GM12878 (cell line): ENCODE data around the gene PXMP4. TPM values are rescaled to one million over a fixed set of nuclear protein-coding genes. Genes with fewer than 3 reads are reported as not detected.

ENCODE experiments used
- ATAC-seq: fragments of 200-7000 bp; cut with Tn5 transposase; 3 replicates; pipeline ENCODE4 v1.9.1; 2020; ENCODE audit warnings: mild to moderate bottlenecking, moderate library complexity
- BruUV-seq: library from RNA; stranded (reverse); fragments of 400-500 nt; replicated peaks from 2 replicates; lab custom pipeline; 2021; lab: Mats Ljungman, UMichigan
- CTCF ChIA-PET: fragments of 300-600 bp; sonication (Branson Sonifier 250); formaldehyde crosslinking; extraction: SDS; loops from one replicate; lab custom pipeline; 2021; ENCODE audit warnings: inconsistent platforms; lab: Yijun Ruan, JAX
- POLR2A ChIA-PET: fragments of 350-600 bp; formaldehyde crosslinking; extraction: SDS; loops from one replicate; lab custom pipeline; 2021; ENCODE audit warnings: inconsistent platforms; lab: Charles Lee
- RAD21 ChIA-PET: fragments of 300-600 bp; sonication (Branson Sonifier 250); formaldehyde crosslinking; loops from one replicate; lab custom pipeline; 2023; ENCODE audit warnings: antibody characterized with exemption; ENCODE audit not compliant: unreplicated experiment; lab: Charles Lee
- SMC1A ChIA-PET: fragments of 300-600 bp; sonication (Branson Sonifier 250); formaldehyde crosslinking; loops from one replicate; lab custom pipeline; 2023; ENCODE audit not compliant: unreplicated experiment, uncharacterized antibody; lab: Charles Lee
- DNase-seq: peaks from one replicate; pipeline ENCODE4 v3.0.0-alpha.2; 2011; ENCODE audit warnings: low read depth, low spot score
- FAIRE-seq: peaks from 3 replicates; lab custom pipeline; 2011; peaks lifted over from hg19 to GRCh38; lab: Jason Lieb, UNC
- H2AFZ ChIP-seq: 2 replicates; pipeline ENCODE4 v1.6.0; 2011; ENCODE audit warnings: low read depth, low read length, control low read depth; ENCODE audit not compliant: control insufficient read depth
- H3K27ac ChIP-seq: 2 replicates; pipeline ENCODE4 v1.5.1; 2011; ENCODE audit warnings: control low read depth; ENCODE audit not compliant: control insufficient read depth, insufficient read depth
- H3K27me3 ChIP-seq, 2 experiments: replicated peaks in 1 of 2; 2 replicates each; pipeline versions ENCODE4 v1.6.0 to v1.6.1; 2011; ENCODE audit warnings: low read length in 1 of 2; ENCODE audit not compliant: control insufficient read depth in 2 of 2, insufficient read depth in 2 of 2
- H3K36me3 ChIP-seq, 2 experiments: 2 replicates each; pipeline ENCODE4 v1.5.1; 2011; ENCODE audit warnings: low read length in 1 of 2; ENCODE audit not compliant: control insufficient read depth in 2 of 2, insufficient read depth in 2 of 2
- H3K4me1 ChIP-seq: 2 replicates; pipeline ENCODE4 v1.6.1; 2011; ENCODE audit warnings: mild to moderate bottlenecking, low read length, moderate library complexity, mixed read lengths; ENCODE audit not compliant: control insufficient read depth, insufficient read depth
- H3K4me2 ChIP-seq: 2 replicates; pipeline ENCODE4 v1.6.0; 2011; ENCODE audit warnings: control low read depth; ENCODE audit not compliant: control insufficient read depth, insufficient read depth
- H3K4me3 ChIP-seq: fragments of 200-600 bp; sonication (generic); 2 replicates; pipeline ENCODE4 v1.5.1; 2016
- H3K79me2 ChIP-seq: 2 replicates; pipeline ENCODE4 v1.6.0; 2011; ENCODE audit warnings: low read length; ENCODE audit not compliant: control insufficient read depth, insufficient read depth
- H3K9ac ChIP-seq: 2 replicates; pipeline ENCODE4 v1.8.0; 2011; ENCODE audit warnings: low read length, control low read depth, mixed read lengths; ENCODE audit not compliant: control insufficient read depth, insufficient read depth
- H3K9me3 ChIP-seq: replicated peaks from 3 replicates; pipeline ENCODE4 v1.5.1; 2011; ENCODE audit warnings: mild to moderate bottlenecking, low read length; ENCODE audit not compliant: control insufficient read depth, insufficient read depth
- H4K20me1 ChIP-seq: 2 replicates; pipeline ENCODE4 v1.6.0; 2011; ENCODE audit not compliant: control insufficient read depth, insufficient read depth
- BACH1 ChIP-seq: fragments of 450-650 bp; IDR thresholded peaks from 2 replicates; pipeline ENCODE4 v1.6.1; 2017; ENCODE audit warnings: mild to moderate bottlenecking, borderline replicate concordance
- CHD2 ChIP-seq: IDR thresholded peaks from 2 replicates; pipeline ENCODE4 v1.6.1; 2011; ENCODE audit warnings: low read depth, low read length, improper control_type of control experiment, borderline replicate concordance
- CHD4 ChIP-seq: fragments of 200-600 bp; sonication (generic); IDR thresholded peaks from 2 replicates; pipeline ENCODE4 v1.6.1; 2016; ENCODE audit warnings: mild to moderate bottlenecking
- EGR1 ChIP-seq, 2 experiments: IDR thresholded peaks; 1 replicate in 1 of 2; 2 replicates in 1 of 2; pipeline ENCODE4 v1.6.1; 2011 to 2012; ENCODE audit warnings: low read depth in 2 of 2, low read length in 2 of 2, borderline replicate concordance in 1 of 2, mild to moderate bottlenecking in 1 of 2, moderate library complexity in 1 of 2
- GABPA ChIP-seq: IDR thresholded peaks from 2 replicates; pipeline ENCODE4 v1.6.1; 2014; ENCODE audit warnings: antibody characterized with exemption, low read depth, mild to moderate bottlenecking, inconsistent platforms
- HDAC2 ChIP-seq: fragments of 200-600 bp; sonication (generic); IDR thresholded peaks from 2 replicates; pipeline ENCODE4 v1.6.1; 2017
- HDAC6 ChIP-seq: fragments of 200-600 bp; sonication (generic); IDR thresholded peaks from one replicate; pipeline ENCODE4 v1.8.0; 2017; ENCODE audit warnings: antibody characterized with exemption; ENCODE audit not compliant: unreplicated experiment
- MEF2B ChIP-seq: fragments of 450-650 bp; IDR thresholded peaks from 2 replicates; pipeline ENCODE4 v1.6.1; 2018; ENCODE audit warnings: mild to moderate bottlenecking, moderate library complexity; ENCODE audit not compliant: partially characterized antibody, poor library complexity, severe bottlenecking
- MLLT1 ChIP-seq: fragments of 450-650 bp; IDR thresholded peaks from 2 replicates; pipeline ENCODE4 v1.6.1; 2016; ENCODE audit warnings: mild to moderate bottlenecking
- MTA3 ChIP-seq: IDR thresholded peaks from 2 replicates; pipeline ENCODE4 v1.6.1; 2012; ENCODE audit warnings: low read length, inconsistent platforms, borderline replicate concordance
- NFXL1 ChIP-seq: fragments of 450-650 bp; IDR thresholded peaks from 2 replicates; pipeline ENCODE4 v1.6.1; 2017; ENCODE audit warnings: antibody characterized with exemption, mild to moderate bottlenecking, borderline replicate concordance
- NR2F1 ChIP-seq: fragments of 450-650 bp; conservative IDR thresholded peaks from 2 replicates; pipeline ENCODE4 v1.6.1; 2017; ENCODE audit warnings: mild to moderate bottlenecking
- PAX5 ChIP-seq: IDR thresholded peaks from 2 replicates; pipeline ENCODE4 v1.6.1; 2011; ENCODE audit warnings: low read depth, low read length, borderline replicate concordance
- RUNX3 ChIP-seq: IDR thresholded peaks from 2 replicates; pipeline ENCODE4 v1.6.1; 2012; ENCODE audit warnings: low read length, inconsistent platforms
- SMARCA5 ChIP-seq: fragments of 450-650 bp; IDR thresholded peaks from 2 replicates; pipeline ENCODE4 v1.6.1; 2017; ENCODE audit warnings: mild to moderate bottlenecking
- STAT1 ChIP-seq: fragments of 450-650 bp; conservative IDR thresholded peaks from 2 replicates; pipeline ENCODE4 v1.6.1; 2014; ENCODE audit warnings: antibody characterized with exemption, mild to moderate bottlenecking
- ZNF217 ChIP-seq: fragments of 450-650 bp; IDR thresholded peaks from 2 replicates; pipeline ENCODE4 v1.6.1; 2017; ENCODE audit warnings: antibody characterized with exemption, mild to moderate bottlenecking
- WGBS: methylation state at CpG from one replicate; pipeline ENCODE4 v1.1.6; 2016; ENCODE audit warnings: low lambda C conversion rate; ENCODE audit not compliant: insufficient replicate concordance, insufficient coverage; ENCODE audit errors: missing lambda C conversion rate; 5-methylcytosine and 5-hydroxymethylcytosine counted together
- in situ Hi-C: fragments of 300-500 bp; cut with MboI; formaldehyde crosslinking; loops from 9 replicates; pipeline ENCODE4 v1.14.3; 2018; ENCODE audit warnings: mixed read lengths
- intact Hi-C: fragments of 100-400 bp; cut with micrococcal nuclease; formaldehyde crosslinking; loops from one replicate; pipeline ENCODE4 v1.14.2; 2022; ENCODE audit not compliant: unreplicated experiment
- polyA plus RNA-seq, 11 experiments: library from polyadenylated mRNA; depleted of rRNA in 4 of 11; unstranded in 6 of 11; stranded (reverse) in 5 of 11; fragments of >200 nt; fragmentation: Nextera tagmentation in 4 of 11; fragmentation: Illumina TruSeq in 1 of 11; extraction: Ambion mirVana in 4 of 11; extraction: Trizol in 1 of 11; gene quantifications; 1 replicate in 1 of 11; 2 replicates in 10 of 11; pipeline versions ENCODE4 v1.2.1 to v1.2.3, GENCODE V29; 2011 to 2016; ENCODE audit warnings: inconsistent platforms in 2 of 11, missing spikeins in 2 of 11, low read depth in 1 of 11
- total RNA-seq, 4 experiments: library from RNA; depleted of rRNA in 3 of 4; stranded (reverse); fragments of >200 nt in 3 of 4; fragmentation: Illumina TruSeq in 1 of 4; extraction: Trizol in 1 of 4; gene quantifications; 2 replicates each; pipeline versions ENCODE4 v1.2.1 to v1.2.3, GENCODE V29; 2013 to 2021

The PXMP4 gene
- total and polyA plus RNA-seq, 10 of the 15 experiments (the other 5 are each of a cell fraction or from before 2014, with no cell fraction given): 3.6 to 19.2 (median 8.6) TPM

GRCh38 chr20:33662172-33662571 is 57.9 kb downstream of the PXMP4 start, which contains the start of gene C20orf144:
TSS of gene C20orf144 (plus strand) at chr20:33662327. CDS start at chr20:33662346, 19 bp downstream.
- H3K27me3 ChIP-seq: no peaks in the 10 kb centered on the region
- intact Hi-C loops: loop anchor here (10.0 kb wide), 1 partner anchor 463 kb away; no protein-coding TSS in a partner anchor
- peak within 1 kb of the TSS; percentile 91 for H2AFZ ChIP-seq
- no peak for TF ChIP-seq HDAC6
- TF ChIP-seq CHD2: no peak
- TF ChIP-seq ZNF217: no peak
- TF ChIP-seq MTA3: no peak
- no peak for TF ChIP-seq NR2F1
- no peak for TF ChIP-seq PAX5
- TF ChIP-seq SMARCA5: no peak
- no peak for TF ChIP-seq EGR1 (IDR thresholded peaks at IDR 0.05; ENCODE audit: borderline replicate concordance in 1 of 2, low read depth in 2 of 2, low read length in 2 of 2)
- TF ChIP-seq STAT1: no peak
- no peak for TF ChIP-seq CHD4
- TF ChIP-seq NFXL1: no peak
- no peak for TF ChIP-seq GABPA
- no peak for TF ChIP-seq RUNX3
- TF ChIP-seq MLLT1: no peak
- TF ChIP-seq HDAC2: no peak
- TF ChIP-seq BACH1: no peak
- no peak for TF ChIP-seq MEF2B
- no peaks in the 10 kb centered on the region for H4K20me1 ChIP-seq
- ChIA-PET CTCF (interaction anchor here (3.2 kb wide), 1 partner anchor 8 kb away, joined by 20 read pairs; no protein-coding TSS in a partner anchor), RAD21 (no interaction called here), SMC1A (interaction anchor here (1.4 to 1.9 kb wide), 2 partner anchors 9 to 30 kb away, joined by 3 to 9 read pairs; no protein-coding TSS in a partner anchor), POLR2A (interaction anchor here (1.6 kb wide), 1 partner anchor 446 kb away, joined by 3 read pairs; no protein-coding TSS in a partner anchor)
- in situ Hi-C loops: no loop called here
- FAIRE-seq: no peak
- DNase-seq: no peak
- BruUV-seq: no TSS peak
- no peaks in the 10 kb centered on the region for H3K79me2 ChIP-seq
- peaks cover 22% of the 10 kb centered on the region for H3K4me1 ChIP-seq
- WGBS: 90% methylated on average over 10 of the region's 10 CpGs
- no peaks in the 10 kb centered on the region for H3K9me3 ChIP-seq
- peak within 1 kb of the TSS; percentile 99 for H3K4me2 ChIP-seq
- H3K4me3 ChIP-seq: peak within 1 kb of the TSS; percentile 87
- peak within 1 kb of the TSS; percentile 88 for H3K27ac ChIP-seq
- ATAC-seq: no peak
- H3K36me3 ChIP-seq: no peaks in the 10 kb centered on the region
- peak within 1 kb of the TSS; percentile 78 for H3K9ac ChIP-seq
